ENCODE measurements around the gene ZNF488. TPM values are rescaled to one million over a fixed set of nuclear protein-coding genes. Genes with fewer than 3 reads are reported as not detected.

ZNF488 gene
- not detected for polyA plus RNA-seq (2012; ENCODE audit: insufficient read length, low read depth)

GRCh38 chr10:47384148-47384921 lies at the start of gene ZNF488:
Gene ZNF488 (minus strand): TSS chr10:47384293. CDS start chr10:47368829, 15,464 bp downstream.
- TF ChIP-seq SIN3A (IDR thresholded peaks at IDR 0.05; ENCODE audit: borderline replicate concordance, insufficient read depth, low read length), result no peak
- no peak for TF ChIP-seq POLR2AphosphoS5 (IDR thresholded peaks at IDR 0.05; ENCODE audit: low read depth, low read length)
- TF ChIP-seq REST (IDR thresholded peaks at IDR 0.05; ENCODE audit: insufficient read depth in 1 of 2, low read depth in 2 of 2, low read length in 2 of 2), result no peak

- TF ChIP-seq FOXP2 (optimal IDR thresholded peaks at IDR 0.05; ENCODE audit: borderline replicate concordance, extremely low read depth, extremely low read length, insufficient read depth), result no peak
- no peak for TF ChIP-seq TAF1 (IDR thresholded peaks at IDR 0.05; ENCODE audit: borderline replicate concordance, insufficient read depth, low read length)
- TF ChIP-seq SIN3A (IDR thresholded peaks at IDR 0.05; ENCODE audit: borderline replicate concordance, insufficient read depth, low read length), result no peak
Measured at GRCh38 chr10:47425813-47426419, 41.8 kb upstream of the ZNF488 start.

- no peak for TF ChIP-seq TAF1 (IDR thresholded peaks at IDR 0.05; ENCODE audit: borderline replicate concordance, insufficient read depth, low read length)
- TF ChIP-seq REST (IDR thresholded peaks at IDR 0.05; ENCODE audit: insufficient read depth in 1 of 2, low read depth in 2 of 2, low read length in 2 of 2), result no peak
- no peak for TF ChIP-seq POLR2AphosphoS5 (IDR thresholded peaks at IDR 0.05; ENCODE audit: low read depth, low read length)
- TF ChIP-seq SIN3A (IDR thresholded peaks at IDR 0.05; ENCODE audit: borderline replicate concordance, insufficient read depth, low read length), result no peak
- no peak for TF ChIP-seq FOXP2 (optimal IDR thresholded peaks at IDR 0.05; ENCODE audit: borderline replicate concordance, extremely low read depth, extremely low read length, insufficient read depth)
Measured at GRCh38 chr10:47424231-47424630, 40.1 kb upstream of the ZNF488 start.

GRCh38 chr10:47423476-47423875 lies 39.4 kb upstream of the ZNF488 start:
- TF ChIP-seq SIN3A (IDR thresholded peaks at IDR 0.05; ENCODE audit: borderline replicate concordance, insufficient read depth, low read length), result no peak
- TF ChIP-seq REST (IDR thresholded peaks at IDR 0.05; ENCODE audit: insufficient read depth in 1 of 2, low read depth in 2 of 2, low read length in 2 of 2), result no peak
- no peak for TF ChIP-seq TAF1 (IDR thresholded peaks at IDR 0.05; ENCODE audit: borderline replicate concordance, insufficient read depth, low read length)

- no peak for TF ChIP-seq SIN3A (IDR thresholded peaks at IDR 0.05; ENCODE audit: borderline replicate concordance, insufficient read depth, low read length)
- no peak for TF ChIP-seq REST (IDR thresholded peaks at IDR 0.05; ENCODE audit: insufficient read depth in 1 of 2, low read depth in 2 of 2, low read length in 2 of 2)
- no peak for TF ChIP-seq FOXP2 (optimal IDR thresholded peaks at IDR 0.05; ENCODE audit: borderline replicate concordance, extremely low read depth, extremely low read length, insufficient read depth)
- TF ChIP-seq TAF1 (IDR thresholded peaks at IDR 0.05; ENCODE audit: borderline replicate concordance, insufficient read depth, low read length), result no peak
- no peak for TF ChIP-seq POLR2AphosphoS5 (IDR thresholded peaks at IDR 0.05; ENCODE audit: low read depth, low read length)
Measured at GRCh38 chr10:47421057-47421952, 37.2 kb upstream of the ZNF488 start.
